GM06990 (cell line): ENCODE data around the gene PEX5L.

Source experiments
- DNase-seq: peaks from one replicate; pipeline ENCODE4 v3.0.0-alpha.2; 2011; ENCODE audit not compliant: insufficient read length; ENCODE audit errors: extremely low read depth
- H3K27me3 ChIP-seq: replicated peaks from 2 replicates; pipeline ENCODE4 v1.6.0; 2011; ENCODE audit warnings: low read length; ENCODE audit not compliant: control insufficient read depth, insufficient read depth
- H3K36me3 ChIP-seq: 2 replicates; pipeline ENCODE4 v1.5.1; 2011; ENCODE audit warnings: low read length; ENCODE audit not compliant: control insufficient read depth, insufficient read depth
- H3K4me3 ChIP-seq: replicated peaks from 2 replicates; pipeline ENCODE4 v1.5.1; 2011; ENCODE audit warnings: low read depth, mild to moderate bottlenecking, control low read depth, low read length
- CTCF ChIP-seq: IDR thresholded peaks from 2 replicates; pipeline ENCODE4 v1.5.1; 2011; ENCODE audit warnings: low read length, control low read depth, mild to moderate bottlenecking, inconsistent platforms; ENCODE audit not compliant: insufficient read depth, poor library complexity, severe bottlenecking

The PEX5L gene

GRCh38 chr3:179945569-179945968 lies 91.2 kb downstream of the PEX5L start:
- no peak for TF ChIP-seq CTCF
- DNase-seq: no peak

DNA sequence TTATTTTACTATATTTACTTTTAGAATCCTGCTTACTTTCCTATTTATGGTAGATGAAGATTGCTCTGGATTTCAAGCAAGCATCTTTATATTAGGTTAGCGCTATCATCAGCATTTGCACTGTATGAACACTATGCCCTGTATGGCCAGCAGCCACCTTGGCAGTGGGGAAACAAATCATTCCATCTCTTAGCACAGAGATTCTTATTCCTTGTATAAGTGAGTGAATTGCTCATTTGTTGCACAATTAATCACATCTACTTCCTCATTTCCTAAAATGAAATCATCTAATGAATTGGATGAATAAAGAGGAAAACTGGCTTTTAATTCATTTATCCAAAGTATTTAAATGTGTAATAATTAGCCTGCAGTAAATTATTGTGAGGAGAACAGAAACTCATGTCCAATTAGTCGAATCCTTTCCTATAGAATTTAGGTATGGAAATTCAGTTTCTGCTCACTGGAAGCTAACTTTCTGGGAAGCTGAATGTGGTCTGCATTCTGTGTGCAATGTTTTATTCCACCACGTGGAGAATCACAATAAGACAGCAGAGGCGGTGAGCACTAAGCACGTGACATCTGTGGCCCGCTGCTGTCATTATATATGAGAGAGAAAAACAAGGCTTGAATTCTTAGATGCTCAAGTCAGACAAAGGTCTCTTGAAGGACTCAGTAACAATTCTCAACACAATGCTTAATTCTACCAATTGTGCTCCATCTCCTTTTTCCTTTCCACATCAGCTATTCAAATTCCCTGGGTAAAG lies 93.4 kb downstream of the PEX5L start:
- Histone ChIP-seq H3K4me3 (no peak overlapping the region), H3K36me3 (no peaks in the 10 kb centered on the region), H3K27me3 (no peaks in the 10 kb centered on the region)
- no peak for TF ChIP-seq CTCF
- no peak for DNase-seq

More at GRCh38 chr3:179945569-179945968, 91.2 kb downstream of the PEX5L start:
- H3K27me3 ChIP-seq: no peaks in the 10 kb centered on the region
- H3K4me3 ChIP-seq: no peak overlapping the region
- H3K36me3 ChIP-seq: no peaks in the 10 kb centered on the region

GRCh38 chr3:179942553-179943075 lies 94.1 kb downstream of the PEX5L start:
- Histone ChIP-seq H3K4me3 (no peak overlapping the region), H3K27me3 (no peaks in the 10 kb centered on the region), H3K36me3 (no peaks in the 10 kb centered on the region)
- TF ChIP-seq CTCF: no peak
- no peak for DNase-seq

- H3K36me3 ChIP-seq: no peaks in the 10 kb centered on the region
- no peak for TF ChIP-seq CTCF
Observed at GRCh38 chr3:179935710-179936109, 101.0 kb downstream of the PEX5L start.

GRCh38 chr3:179933914-179934313 lies 102.8 kb downstream of the PEX5L start:
- no peak for TF ChIP-seq CTCF
- H3K36me3 ChIP-seq: no peaks in the 10 kb centered on the region
- no peak overlapping the region for H3K4me3 ChIP-seq
- DNase-seq: no peak
- H3K27me3 ChIP-seq: no peaks in the 10 kb centered on the region

More at GRCh38 chr3:179935710-179936109, 101.0 kb downstream of the PEX5L start:
- Histone ChIP-seq H3K27me3 (no peaks in the 10 kb centered on the region), H3K4me3 (no peak overlapping the region)
- no peak for DNase-seq
